NCI-H82 (cell line): ENCODE data around the gene OTOG.

Experiments
- DNase-seq: peaks from one replicate; lab custom pipeline; 2025; lab: John Stamatoyannopoulos, UW

Gene OTOG

DNA sequence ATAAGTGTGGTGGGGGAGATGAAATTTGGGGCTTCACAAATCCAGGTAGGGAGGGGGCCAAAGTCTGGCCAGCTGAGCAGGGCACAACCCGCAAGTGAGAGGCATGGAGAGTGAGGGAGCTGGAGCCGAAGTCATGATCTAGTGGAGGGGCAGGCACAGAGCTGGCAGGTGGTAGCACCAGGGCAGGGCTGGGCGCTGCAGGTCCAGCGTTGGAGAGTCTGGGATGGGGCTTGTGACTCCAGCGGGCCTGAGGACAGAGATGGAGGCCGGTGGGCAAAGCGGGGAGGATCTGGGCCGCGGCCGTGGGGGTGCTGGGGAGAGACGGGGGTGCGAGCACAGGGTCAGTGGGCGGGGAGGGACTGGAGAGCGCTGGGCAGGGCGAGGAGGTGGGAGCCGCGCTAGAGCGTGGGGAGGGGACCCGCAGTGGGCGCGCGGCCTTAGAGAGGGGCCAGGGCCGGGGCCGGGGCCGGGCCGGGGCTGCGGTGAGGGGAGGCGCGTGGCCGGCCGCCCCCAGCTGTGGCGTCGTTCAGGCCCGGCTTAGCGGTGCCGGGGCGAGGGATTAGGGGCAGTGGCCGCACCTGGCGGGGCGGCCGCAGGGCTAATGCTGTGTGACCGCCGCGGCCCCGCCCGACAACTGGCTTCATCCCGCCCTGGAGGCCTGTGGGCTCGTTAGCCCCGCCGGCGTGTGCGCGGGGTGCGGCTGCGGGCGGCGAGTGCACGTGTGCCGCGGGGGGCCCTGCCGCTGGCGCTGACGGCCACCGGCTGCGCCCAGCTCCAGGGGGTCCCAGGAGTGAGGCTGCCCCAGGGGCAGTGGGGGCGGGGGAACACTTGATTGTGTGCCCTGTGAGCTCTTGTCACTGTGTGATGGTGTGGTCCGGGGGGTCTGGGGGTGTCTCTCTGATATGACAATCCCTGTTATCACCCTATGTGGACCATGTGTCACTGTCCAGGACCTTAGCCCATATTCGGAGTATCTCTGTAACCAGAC lies 148.7 kb downstream of the OTOG start:
- DNase-seq, result no peak

DNA sequence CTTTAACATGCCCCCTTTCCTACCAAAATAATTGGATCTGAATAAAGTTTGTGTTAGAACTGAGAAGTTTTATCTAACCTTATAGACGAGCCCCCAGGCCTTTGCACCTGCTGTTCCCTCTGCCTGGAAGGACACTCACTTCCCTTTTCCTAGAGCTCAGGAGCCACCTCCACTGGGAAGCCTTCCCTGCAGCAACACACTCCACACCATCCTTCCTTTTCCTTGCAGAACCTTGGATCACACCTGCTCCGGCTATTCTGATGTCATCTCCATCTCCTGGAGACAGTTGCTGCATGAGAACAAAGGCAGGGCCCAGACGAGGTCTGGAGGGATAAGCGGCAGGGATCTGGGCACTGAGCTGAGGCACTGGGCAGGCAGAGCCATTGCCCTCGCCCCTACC lies 149.7 kb downstream of the OTOG start:
- no peak for DNase-seq
